ENCODE results near the gene OR56A4. TPM values are rescaled to one million over a fixed set of nuclear protein-coding genes. Genes with fewer than 3 reads are reported as not detected.

Gene OR56A4
- polyA plus RNA-seq, 1 donor = not detected

DNA sequence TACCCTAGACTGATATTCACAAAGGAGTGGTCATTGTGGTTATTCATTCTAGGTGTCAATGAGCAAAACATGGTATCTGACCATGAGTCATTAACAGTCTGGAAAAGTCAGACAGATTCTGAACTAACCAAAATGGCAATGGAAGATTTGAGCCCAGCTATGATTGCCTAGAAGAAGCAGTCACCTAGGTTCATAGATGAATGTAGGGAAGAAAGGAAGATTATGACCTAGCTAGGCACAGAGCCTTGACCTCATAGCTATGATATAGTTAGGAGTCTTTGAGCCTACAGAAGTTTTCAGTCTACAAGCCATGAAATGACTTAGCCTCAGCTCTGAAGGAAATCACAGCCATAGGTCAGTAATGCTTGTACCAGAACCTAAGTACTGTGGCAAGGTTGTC is 351 bp downstream of the OR56A4 start:
- Histone ChIP-seq H3K9me3 (ENCODE audit: control insufficient read depth, low read depth, low read length) (no peaks in the 10 kb centered on the region), H3K4me1 (ENCODE audit: control insufficient read depth, insufficient read depth, low read length) (no peaks in the 10 kb centered on the region), H3K4me3 (ENCODE audit: low read length) (no peak overlapping the region), H3K27ac (ENCODE audit: low read length) (no peak overlapping the region), H3K27me3 (ENCODE audit: control insufficient read depth, insufficient read depth, low read length) (no peaks in the 10 kb centered on the region), H3K36me3 (ENCODE audit: control insufficient read depth, insufficient read depth, low read length) (no peaks in the 10 kb centered on the region)
- DNase-seq = no peak

DNA sequence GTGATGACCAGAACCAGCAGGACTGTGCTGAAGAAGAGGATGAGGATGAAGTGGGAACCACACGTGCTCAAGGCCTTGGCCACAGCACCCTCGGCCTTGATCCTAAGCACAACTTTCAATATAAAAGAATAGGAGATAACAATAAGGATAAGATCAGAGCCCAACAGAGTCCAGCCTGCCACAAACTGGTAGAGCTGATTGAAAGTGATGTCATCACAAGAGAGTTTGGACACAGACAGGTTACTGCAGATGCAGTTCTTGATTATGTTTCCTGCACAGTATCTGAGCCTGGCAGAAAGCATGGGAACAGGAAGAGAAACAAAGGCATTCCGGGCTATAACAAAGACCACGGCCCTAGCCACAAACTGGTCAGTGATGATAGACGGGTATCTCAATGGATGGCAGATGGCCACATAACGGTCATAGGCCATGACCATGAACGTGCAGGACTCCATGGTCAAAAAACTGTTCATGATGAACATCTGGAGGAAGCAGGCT is 4.5 kb downstream of the OR56A4 start:
- no peaks in the 10 kb centered on the region for H3K4me1 ChIP-seq (ENCODE audit: control insufficient read depth, insufficient read depth, low read length)
- no CpG with 5 or more reads among the region's 7 CpGs for WGBS (ENCODE audit: insufficient coverage, low lambda C conversion rate)
- no peaks in the 10 kb centered on the region for H3K27me3 ChIP-seq (ENCODE audit: control insufficient read depth, insufficient read depth, low read length)
- DNase-seq = no peak
- H3K27ac ChIP-seq (ENCODE audit: low read length) = no peak overlapping the region
- no peaks in the 10 kb centered on the region for H3K9me3 ChIP-seq (ENCODE audit: control insufficient read depth, low read depth, low read length)
- H3K36me3 ChIP-seq (ENCODE audit: control insufficient read depth, insufficient read depth, low read length) = no peaks in the 10 kb centered on the region
- H3K4me3 ChIP-seq (ENCODE audit: low read length) = no peak overlapping the region

DNA sequence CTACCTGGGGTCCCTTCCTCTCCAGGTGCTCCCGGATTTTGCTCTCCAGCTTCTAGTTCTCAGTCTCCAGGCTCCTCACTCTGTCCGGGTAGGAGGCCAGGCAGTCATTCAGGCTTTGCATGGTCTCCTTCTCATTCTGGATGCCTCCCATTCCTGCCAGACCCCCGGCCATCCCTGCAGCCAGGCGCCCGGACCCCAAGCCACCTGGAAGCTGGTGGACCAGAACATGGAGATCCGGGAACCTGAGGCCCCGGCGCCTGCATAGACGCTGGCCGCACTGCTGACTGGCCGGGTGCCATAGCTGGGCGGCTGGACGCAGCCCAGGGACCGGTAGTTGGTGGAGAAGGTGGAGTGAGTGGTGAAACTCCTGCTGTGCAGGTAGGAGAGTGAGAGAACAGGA is 12.0 kb downstream of the OR56A4 start:
- no peaks in the 10 kb centered on the region for H3K36me3 ChIP-seq (ENCODE audit: control insufficient read depth, insufficient read depth, low read length)
- no peaks in the 10 kb centered on the region for H3K27me3 ChIP-seq (ENCODE audit: control insufficient read depth, insufficient read depth, low read length)
- H3K4me3 ChIP-seq (ENCODE audit: low read length) = no peak overlapping the region
- H3K4me1 ChIP-seq (ENCODE audit: control insufficient read depth, insufficient read depth, low read length) = no peaks in the 10 kb centered on the region
- H3K27ac ChIP-seq (ENCODE audit: low read length) = no peak overlapping the region
- WGBS (ENCODE audit: insufficient coverage, low lambda C conversion rate) = no CpG with 5 or more reads among the region's 14 CpGs
- no peaks in the 10 kb centered on the region for H3K9me3 ChIP-seq (ENCODE audit: control insufficient read depth, low read depth, low read length)
- DNase-seq = no peak

DNA sequence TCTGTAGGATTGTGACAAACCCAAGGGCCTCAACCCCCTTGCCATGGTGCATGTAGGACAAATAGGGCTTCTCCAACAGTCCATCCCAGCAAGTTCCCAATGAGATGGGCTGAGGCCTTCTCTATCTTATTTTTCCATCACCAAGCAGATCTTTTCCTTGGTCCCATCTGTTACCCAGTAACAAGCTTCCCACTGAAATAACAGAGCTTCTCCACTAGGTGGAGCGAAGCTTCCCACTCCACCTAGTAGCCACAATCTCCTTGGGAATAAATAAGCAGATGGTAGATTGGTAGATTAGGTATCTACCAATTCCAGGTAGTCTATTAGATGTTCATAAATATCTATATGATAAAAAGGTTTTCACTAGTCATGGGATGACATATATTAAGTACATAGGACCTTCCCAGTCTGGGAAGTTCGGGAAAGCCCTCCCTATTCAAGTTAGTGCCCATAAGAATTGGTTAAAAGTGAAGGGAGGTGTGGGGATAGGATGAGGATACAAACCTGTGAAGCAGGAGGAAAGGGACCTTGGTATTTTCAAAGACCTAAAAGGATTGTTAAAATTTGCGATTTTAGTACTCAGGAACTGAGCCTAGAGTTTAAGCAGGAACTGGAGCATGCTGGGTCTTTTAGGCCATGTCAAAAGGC is 14.0 kb downstream of the OR56A4 start:
- H3K4me3 ChIP-seq (ENCODE audit: low read length) = no peak overlapping the region
- no peaks in the 10 kb centered on the region for H3K36me3 ChIP-seq (ENCODE audit: control insufficient read depth, insufficient read depth, low read length)
- H3K4me1 ChIP-seq (ENCODE audit: control insufficient read depth, insufficient read depth, low read length) = no peaks in the 10 kb centered on the region
- WGBS (ENCODE audit: insufficient coverage, low lambda C conversion rate) = no CpG with 5 or more reads among the region's 3 CpGs
- no peak for DNase-seq
- no peaks in the 10 kb centered on the region for H3K9me3 ChIP-seq (ENCODE audit: control insufficient read depth, low read depth, low read length)
- no peaks in the 10 kb centered on the region for H3K27me3 ChIP-seq (ENCODE audit: control insufficient read depth, insufficient read depth, low read length)
- no peak overlapping the region for H3K27ac ChIP-seq (ENCODE audit: low read length)

DNA sequence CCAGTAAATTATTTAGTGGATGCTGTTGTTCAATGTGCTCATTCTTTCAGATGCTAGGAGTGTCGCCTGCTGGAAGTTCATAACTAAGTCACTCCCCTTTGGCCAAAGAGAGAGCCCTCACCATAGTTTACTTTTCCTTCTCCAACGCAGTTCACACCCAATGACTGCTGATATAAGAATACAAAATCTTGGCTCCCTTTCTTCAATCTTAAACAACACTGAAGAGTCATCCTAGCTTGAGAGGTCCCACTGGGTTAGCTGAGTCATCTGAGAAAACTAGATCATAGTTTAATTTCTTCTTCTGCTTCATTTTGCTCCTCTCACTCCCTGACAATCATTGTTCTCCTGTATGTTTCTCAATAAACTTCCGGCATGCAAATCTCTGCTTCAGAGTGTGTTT is 14.6 kb downstream of the OR56A4 start:
- H3K27ac ChIP-seq (ENCODE audit: low read length) = no peak overlapping the region
- H3K36me3 ChIP-seq (ENCODE audit: control insufficient read depth, insufficient read depth, low read length) = no peaks in the 10 kb centered on the region
- no peaks in the 10 kb centered on the region for H3K9me3 ChIP-seq (ENCODE audit: control insufficient read depth, low read depth, low read length)
- H3K4me3 ChIP-seq (ENCODE audit: low read length) = no peak overlapping the region
- DNase-seq = no peak
- WGBS (ENCODE audit: insufficient coverage, low lambda C conversion rate) = no CpG with 5 or more reads among the region's 3 CpGs
- H3K4me1 ChIP-seq (ENCODE audit: control insufficient read depth, insufficient read depth, low read length) = no peaks in the 10 kb centered on the region
- no peaks in the 10 kb centered on the region for H3K27me3 ChIP-seq (ENCODE audit: control insufficient read depth, insufficient read depth, low read length)

DNA sequence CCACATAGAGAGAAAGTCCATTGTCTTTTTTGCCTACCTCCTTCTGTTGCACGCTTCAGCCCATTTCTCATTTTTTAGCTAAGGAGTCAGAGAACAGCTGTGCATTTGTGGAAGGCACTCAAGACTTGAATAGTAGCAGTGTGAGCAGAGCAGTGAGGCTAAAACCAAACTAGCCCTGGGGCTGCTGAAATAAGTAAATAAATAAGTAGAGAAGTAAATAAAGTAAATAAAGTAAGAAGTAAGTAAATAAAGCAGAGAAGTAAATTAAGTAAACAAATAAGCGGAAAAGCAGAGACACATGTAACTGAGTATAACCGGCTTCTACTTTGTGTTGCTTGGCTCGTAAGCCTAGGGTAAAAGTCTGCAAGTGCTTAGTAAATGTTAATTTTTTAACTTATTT is 17.5 kb downstream of the OR56A4 start:
- H3K36me3 ChIP-seq (ENCODE audit: control insufficient read depth, insufficient read depth, low read length) = no peaks in the 10 kb centered on the region
- no peaks in the 10 kb centered on the region for H3K9me3 ChIP-seq (ENCODE audit: control insufficient read depth, low read depth, low read length)
- no peaks in the 10 kb centered on the region for H3K4me1 ChIP-seq (ENCODE audit: control insufficient read depth, insufficient read depth, low read length)
- H3K4me3 ChIP-seq (ENCODE audit: low read length) = no peak overlapping the region
- DNase-seq = no peak
- H3K27ac ChIP-seq (ENCODE audit: low read length) = no peak overlapping the region
- no CpG with 5 or more reads among the region's 4 CpGs for WGBS (ENCODE audit: insufficient coverage, low lambda C conversion rate)
- no peaks in the 10 kb centered on the region for H3K27me3 ChIP-seq (ENCODE audit: control insufficient read depth, insufficient read depth, low read length)

DNA sequence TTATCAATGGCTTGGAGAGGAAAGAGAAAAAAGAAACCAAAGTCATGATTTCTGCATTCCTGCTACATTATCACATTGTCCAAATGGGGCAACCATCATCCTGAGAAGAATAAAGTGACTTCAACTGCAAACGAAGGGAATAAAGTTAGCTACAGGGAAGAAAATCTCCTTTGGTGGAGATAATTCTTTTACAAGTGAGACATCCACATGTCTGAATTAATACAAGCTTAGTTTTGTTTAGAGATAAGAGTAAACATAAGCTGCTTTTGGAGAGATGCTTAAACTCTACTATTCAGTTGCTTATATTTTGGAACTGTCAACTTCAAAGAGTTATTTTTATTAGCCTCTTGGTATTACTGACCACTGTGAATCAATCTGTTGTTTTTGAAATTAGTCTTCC is 19.9 kb downstream of the OR56A4 start, which contains the start of gene OR52L1:
Gene OR52L1, minus strand, starts transcription at position 101 of the 400 bp plus-strand sequence. Its CDS starts 55 bp downstream, at position 46.
- no peak within 1 kb of the TSS for H3K4me3 ChIP-seq (ENCODE audit: low read length)
- no peaks in the 10 kb centered on the region for H3K36me3 ChIP-seq (ENCODE audit: control insufficient read depth, insufficient read depth, low read length)
- no peaks in the 10 kb centered on the region for H3K4me1 ChIP-seq (ENCODE audit: control insufficient read depth, insufficient read depth, low read length)
- no peaks in the 10 kb centered on the region for H3K9me3 ChIP-seq (ENCODE audit: control insufficient read depth, low read depth, low read length)
- no peaks in the 10 kb centered on the region for H3K27me3 ChIP-seq (ENCODE audit: control insufficient read depth, insufficient read depth, low read length)
- 100% methylated on average over 1 of the region's 1 CpG for WGBS (ENCODE audit: insufficient coverage, low lambda C conversion rate)
- H3K27ac ChIP-seq (ENCODE audit: low read length) = no peak within 1 kb of the TSS
- no peak for DNase-seq

DNA sequence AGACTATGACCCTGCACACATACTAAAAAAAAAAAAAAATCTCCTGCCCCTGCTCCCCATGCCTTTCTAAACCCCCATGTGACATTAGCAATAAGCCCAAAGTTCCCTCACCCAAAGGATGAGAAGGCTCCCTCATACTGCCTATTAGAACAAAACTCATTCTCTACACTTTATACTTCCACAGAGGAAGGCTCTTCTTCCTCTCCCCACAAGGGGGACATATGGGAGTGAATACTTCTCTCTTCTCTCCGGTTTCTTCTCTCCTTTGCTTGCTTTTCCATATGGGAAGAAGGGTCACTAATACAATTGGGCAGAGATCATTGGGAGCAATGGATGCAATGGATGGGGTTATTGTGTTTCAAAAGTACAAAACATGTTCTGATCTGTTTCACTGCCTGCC is 23.3 kb downstream of the OR56A4 start:
- Histone ChIP-seq H3K36me3 (ENCODE audit: control insufficient read depth, insufficient read depth, low read length) (no peaks in the 10 kb centered on the region), H3K4me3 (ENCODE audit: low read length) (no peak overlapping the region), H3K27me3 (ENCODE audit: control insufficient read depth, insufficient read depth, low read length) (no peaks in the 10 kb centered on the region), H3K27ac (ENCODE audit: low read length) (no peak overlapping the region), H3K4me1 (ENCODE audit: control insufficient read depth, insufficient read depth, low read length) (no peaks in the 10 kb centered on the region), H3K9me3 (ENCODE audit: control insufficient read depth, low read depth, low read length) (no peaks in the 10 kb centered on the region)
- WGBS (ENCODE audit: insufficient coverage, low lambda C conversion rate) = no CpG with 5 or more reads among the region's 1 CpG
- DNase-seq = no peak

DNA sequence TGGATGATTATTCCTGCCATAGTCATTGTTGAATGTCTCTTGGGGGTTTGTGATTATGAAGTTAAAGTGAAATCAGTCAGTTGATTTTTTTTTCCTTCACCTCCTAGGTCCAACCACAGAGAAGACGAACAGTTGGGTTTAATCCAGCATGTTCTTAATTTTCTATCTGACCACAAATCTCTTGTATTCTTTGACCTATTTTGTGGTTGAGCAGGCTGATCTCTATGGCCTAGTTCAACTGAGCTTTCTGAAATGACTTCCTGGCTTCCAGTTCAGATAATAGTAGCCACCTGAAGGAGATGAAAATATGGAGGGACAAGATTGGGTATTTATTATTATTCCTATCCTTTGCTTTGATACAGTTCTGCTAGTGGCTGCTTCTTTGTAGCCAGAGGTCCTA is 33.2 kb downstream of the OR56A4 start:
- no peaks in the 10 kb centered on the region for H3K9me3 ChIP-seq (ENCODE audit: control insufficient read depth, low read depth, low read length)
- H3K4me3 ChIP-seq (ENCODE audit: low read length) = no peak overlapping the region
- 88% methylated on average over 1 of the region's 1 CpG for WGBS (ENCODE audit: insufficient coverage, low lambda C conversion rate)
- no peaks in the 10 kb centered on the region for H3K27me3 ChIP-seq (ENCODE audit: control insufficient read depth, insufficient read depth, low read length)
- H3K4me1 ChIP-seq (ENCODE audit: control insufficient read depth, insufficient read depth, low read length) = no peaks in the 10 kb centered on the region
- H3K36me3 ChIP-seq (ENCODE audit: control insufficient read depth, insufficient read depth, low read length) = no peaks in the 10 kb centered on the region
- no peak overlapping the region for H3K27ac ChIP-seq (ENCODE audit: low read length)
- DNase-seq = no peak

DNA sequence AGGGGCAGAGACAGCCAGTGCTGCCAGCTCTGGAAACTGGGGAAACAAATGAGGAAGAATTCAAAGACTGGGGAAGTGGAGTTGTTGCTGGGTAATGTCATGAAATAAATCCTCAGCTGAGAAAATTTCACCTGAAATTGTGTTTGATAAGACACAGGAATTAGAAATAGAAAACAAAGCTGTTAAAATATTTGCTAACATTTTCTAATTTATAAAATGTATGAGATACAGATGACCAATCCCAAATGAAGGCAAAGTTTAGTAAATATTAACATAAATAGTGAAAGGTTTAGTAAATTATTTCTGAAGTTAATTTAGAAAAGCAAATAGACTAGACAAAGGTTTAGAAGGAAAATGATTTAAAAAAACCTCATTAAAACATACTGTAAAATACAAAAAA is 38.4 kb downstream of the OR56A4 start, which contains the start of gene OR56A5:
Gene OR56A5, minus strand, starts transcription at position 101 of the 400 bp plus-strand sequence. Its CDS starts 0 bp downstream, at position 101.
- H3K27me3 ChIP-seq (ENCODE audit: control insufficient read depth, insufficient read depth, low read length) = no peaks in the 10 kb centered on the region
- H3K4me1 ChIP-seq (ENCODE audit: control insufficient read depth, insufficient read depth, low read length) = no peaks in the 10 kb centered on the region
- H3K9me3 ChIP-seq (ENCODE audit: control insufficient read depth, low read depth, low read length) = no peaks in the 10 kb centered on the region
- H3K27ac ChIP-seq (ENCODE audit: low read length) = no peak within 1 kb of the TSS
- DNase-seq = no peak
- no peak within 1 kb of the TSS for H3K4me3 ChIP-seq (ENCODE audit: low read length)
- H3K36me3 ChIP-seq (ENCODE audit: control insufficient read depth, insufficient read depth, low read length) = no peaks in the 10 kb centered on the region

DNA sequence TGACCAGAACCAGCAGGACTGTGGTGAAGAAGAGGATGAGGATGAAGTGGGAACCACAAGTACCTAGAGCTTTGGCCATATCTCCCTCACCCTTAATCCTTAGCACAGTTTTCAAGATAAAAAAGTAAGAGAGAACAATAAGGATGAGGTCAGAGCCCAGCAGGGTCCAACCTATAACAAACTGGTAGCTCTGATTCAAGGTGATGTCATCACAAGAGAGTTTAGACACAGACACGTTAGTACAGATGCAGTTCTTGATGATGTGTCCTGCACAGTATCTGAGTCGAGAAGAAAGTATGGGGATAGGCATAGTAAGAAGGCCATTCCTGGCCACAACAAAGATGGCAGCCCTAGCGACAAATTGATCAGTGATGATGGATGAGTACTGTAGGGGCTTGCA is 39.0 kb downstream of the OR56A4 start:
- H3K9me3 ChIP-seq (ENCODE audit: control insufficient read depth, low read depth, low read length) = no peaks in the 10 kb centered on the region
- DNase-seq = no peak
- no peaks in the 10 kb centered on the region for H3K4me1 ChIP-seq (ENCODE audit: control insufficient read depth, insufficient read depth, low read length)
- WGBS (ENCODE audit: insufficient coverage, low lambda C conversion rate) = no CpG with 5 or more reads among the region's 3 CpGs
- no peaks in the 10 kb centered on the region for H3K36me3 ChIP-seq (ENCODE audit: control insufficient read depth, insufficient read depth, low read length)
- no peaks in the 10 kb centered on the region for H3K27me3 ChIP-seq (ENCODE audit: control insufficient read depth, insufficient read depth, low read length)
- H3K27ac ChIP-seq (ENCODE audit: low read length) = no peak overlapping the region
- H3K4me3 ChIP-seq (ENCODE audit: low read length) = no peak overlapping the region
